Measurements from ENCODE around the gene TNFSF15. TPM values are rescaled to one million over a fixed set of nuclear protein-coding genes. Genes with fewer than 3 reads are reported as not detected.

TNFSF15 gene
- total RNA-seq, 1 donor from 2014 or later, result 0.22 TPM

DNA sequence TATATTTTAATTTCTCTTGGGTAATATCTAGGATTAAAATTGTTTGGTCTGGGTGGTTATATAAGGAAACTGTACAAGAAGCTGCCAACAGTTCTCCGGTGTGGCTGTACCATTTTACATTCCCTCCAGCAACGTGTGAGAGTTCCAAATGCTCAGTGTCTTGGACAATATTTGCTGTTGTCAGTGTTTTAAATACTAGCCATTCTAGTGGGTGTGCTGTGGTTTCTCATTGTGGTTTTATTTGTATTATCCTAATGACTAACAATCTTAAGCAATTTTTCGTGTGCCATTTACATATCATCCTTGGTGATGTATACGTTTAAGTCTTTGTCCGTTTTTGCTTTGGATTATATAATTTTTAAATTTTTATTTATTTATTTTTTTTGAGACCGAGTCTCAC lies 34.0 kb downstream of the TNFSF15 start:
- no peaks in the 10 kb centered on the region for H3K36me3 Mint-ChIP-seq (ENCODE audit: low read depth)
- H3K9me3 Mint-ChIP-seq, result no peaks in the 10 kb centered on the region
- no peak for ATAC-seq (ENCODE audit: low read depth)
- H3K27me3 Mint-ChIP-seq, result peaks cover 4% of the 10 kb centered on the region
- intact Hi-C loops (cut with micrococcal nuclease), result no loop called here
- H3K4me3 Mint-ChIP-seq, result no peak overlapping the region
- no peak for DNase-seq
- POLR2A ChIA-PET, result no interaction called here
- CTCF ChIA-PET, result no interaction called here
- peaks cover 26% of the 10 kb centered on the region for H3K4me1 Mint-ChIP-seq
- H3K27ac Mint-ChIP-seq, result no peak overlapping the region
- TF ChIP-seq CTCF (IDR thresholded peaks at IDR 0.05), result no peak

DNA sequence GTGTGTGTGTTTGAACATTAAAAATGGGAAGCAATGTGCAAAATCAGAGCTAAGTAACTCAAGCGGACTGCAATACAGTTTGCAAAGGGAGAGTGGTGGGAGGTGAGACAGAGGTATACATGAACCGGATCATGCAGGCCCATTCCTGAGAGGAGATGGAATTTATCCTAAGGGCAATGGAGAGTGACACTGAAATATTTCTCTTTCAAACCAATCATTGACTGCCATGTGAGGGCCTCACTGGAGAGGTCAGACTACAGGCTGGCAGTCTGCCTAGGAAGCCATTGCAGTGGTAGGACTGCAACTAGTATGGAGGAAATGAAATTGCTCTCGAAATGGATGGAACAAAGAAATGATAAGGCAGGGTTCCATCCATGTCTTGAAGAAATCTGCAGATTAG lies 34.8 kb downstream of the TNFSF15 start:
- Mint-ChIP-seq H3K27me3 (peaks cover 2% of the 10 kb centered on the region), H3K36me3 (ENCODE audit: low read depth) (no peaks in the 10 kb centered on the region), H3K4me3 (no peak overlapping the region), H3K27ac (no peak overlapping the region), H3K9me3 (no peaks in the 10 kb centered on the region), H3K4me1 (peaks cover 19% of the 10 kb centered on the region)
- DNase-seq, result no peak
- no peak for ATAC-seq (ENCODE audit: low read depth)
- intact Hi-C loops (cut with micrococcal nuclease), result no loop called here
- POLR2A ChIA-PET, result no interaction called here
- TF ChIP-seq CTCF (IDR thresholded peaks at IDR 0.05), result no peak
- CTCF ChIA-PET, result no interaction called here

DNA sequence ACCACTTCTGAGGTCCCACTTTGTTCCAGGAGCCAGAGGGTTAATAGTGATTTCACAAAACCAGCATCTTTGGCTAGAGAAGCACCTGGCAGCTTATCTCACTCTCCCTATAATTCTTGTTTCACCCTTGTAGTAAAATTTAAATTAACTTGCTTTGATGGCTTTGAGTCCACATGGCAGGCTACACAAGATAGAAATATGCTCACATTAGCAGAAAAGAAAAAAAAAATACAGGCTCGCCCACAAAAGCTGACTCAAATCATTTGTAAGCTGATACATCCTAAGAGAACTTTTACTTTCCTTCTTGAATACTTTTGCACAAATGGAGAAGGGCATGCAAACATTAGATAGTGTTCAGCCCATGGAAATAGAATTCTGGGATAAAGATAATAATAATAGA lies 36.2 kb downstream of the TNFSF15 start:
- Mint-ChIP-seq H3K4me1 (peaks cover 6% of the 10 kb centered on the region), H3K27me3 (peaks cover 3% of the 10 kb centered on the region), H3K9me3 (no peaks in the 10 kb centered on the region), H3K4me3 (no peak overlapping the region), H3K27ac (no peak overlapping the region), H3K36me3 (ENCODE audit: low read depth) (no peaks in the 10 kb centered on the region)
- intact Hi-C loops (cut with micrococcal nuclease), result no loop called here
- ChIA-PET POLR2A (no interaction called here), CTCF (no interaction called here)
- no peak for TF ChIP-seq CTCF (IDR thresholded peaks at IDR 0.05)
- DNase-seq, result no peak
- ATAC-seq (ENCODE audit: low read depth), result no peak

DNA sequence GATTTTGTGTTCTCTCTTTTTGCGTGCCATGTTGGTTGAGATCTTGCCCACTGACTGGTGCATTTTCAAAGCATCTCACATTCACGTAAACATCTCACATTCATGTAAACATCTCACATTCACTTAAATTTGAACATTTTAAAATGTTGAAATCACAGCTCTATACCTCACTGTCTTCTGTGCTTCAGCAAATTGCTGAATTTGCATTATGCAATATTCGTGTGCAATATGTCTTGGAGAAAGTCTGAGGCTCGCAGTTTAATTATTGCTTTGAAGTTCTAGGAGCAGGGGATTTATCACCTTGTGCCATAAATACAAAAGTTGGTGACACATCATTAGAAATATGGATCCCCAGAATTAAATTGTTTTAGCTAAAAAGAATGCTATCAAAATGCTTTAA lies 42.6 kb downstream of the TNFSF15 start:
- CTCF ChIA-PET, result no interaction called here

GRCh38 chr9:114761523-114761922 lies 44.3 kb downstream of the TNFSF15 start:
- DNase-seq (no peak), ATAC-seq (ENCODE audit: low read depth) (no peak)
- intact Hi-C loops (cut with micrococcal nuclease), result no loop called here
- CTCF ChIA-PET, result no interaction called here
- no peak for TF ChIP-seq CTCF (IDR thresholded peaks at IDR 0.05)
- H3K36me3 Mint-ChIP-seq (ENCODE audit: low read depth), result no peaks in the 10 kb centered on the region
- POLR2A ChIA-PET, result no interaction called here
- H3K4me1 Mint-ChIP-seq, result peaks cover 7% of the 10 kb centered on the region
- H3K4me3 Mint-ChIP-seq, result no peak overlapping the region
- H3K27ac Mint-ChIP-seq, result no peak overlapping the region
- H3K27me3 Mint-ChIP-seq, result peaks cover 3% of the 10 kb centered on the region
- no peaks in the 10 kb centered on the region for H3K9me3 Mint-ChIP-seq

More for the DNA sequence above, 42.6 kb downstream of the TNFSF15 start:
- Mint-ChIP-seq H3K27ac (no peak overlapping the region), H3K4me1 (no peaks in the 10 kb centered on the region), H3K27me3 (peaks cover 3% of the 10 kb centered on the region), H3K36me3 (ENCODE audit: low read depth) (no peaks in the 10 kb centered on the region), H3K9me3 (no peaks in the 10 kb centered on the region), H3K4me3 (no peak overlapping the region)
- no peak for TF ChIP-seq CTCF (IDR thresholded peaks at IDR 0.05)
- DNase-seq (no peak), ATAC-seq (ENCODE audit: low read depth) (no peak)
- intact Hi-C loops (cut with micrococcal nuclease), result no loop called here
- POLR2A ChIA-PET, result interaction anchor here (0.5 kb wide), 1 partner anchor 25 kb away, joined by 5 read pairs; no protein-coding TSS in a partner anchor
